Heart left ventricle (tissue), 13 donors: ENCODE data around the gene COPE.

Experiments used
- CTCF ChIP-seq, 12 donors: fragments of 200-600 bp; sonication (generic) in 4 of 12; IDR thresholded peaks; one replicate each; pipeline versions ENCODE4 v1.5.0 to v1.8.0; 2018 to 2022; ENCODE audit warnings: antibody characterized with exemption in 12 of 12, mild to moderate bottlenecking in 5 of 12
- POLR2A ChIP-seq, 2 donors: fragments of 450-650 bp; IDR thresholded peaks; one replicate each; pipeline ENCODE4 v1.6.1; 2017; ENCODE audit warnings: antibody characterized with exemption in 2 of 2, mild to moderate bottlenecking in 2 of 2, moderate library complexity in 2 of 2
- donor health status: ischemic (EF 13 %, LVEDD 7.1; RV severe dilation, severe dysfunction).
- donor health status: DM: no; HTN: yes; CAD: no.
- donor health status: DM: no; HTN: no; CAD: no.
- donor health status: ischemic (EF 25% LVEDD 6.9; RV normal size, moderate dysfunction).
- donor health status: ischemic (EF 25% LVEDD 5.7; RV mildly dilated, moderate dysfunction).
- donor health status: ischemic (EF 35%, LVEDD 5.7; RV mildly dilated, moderate dysfunction).
- donor health status: nonischemic (EF 11% LVEDD 7.7; RV severe dilation, severe dysfunction).
- donor health status: DM: yes; HTN: yes; CAD: no.
- donor health status: PGD.
- donor health status: ischemic (EF 29% LVEDD 5.4; RV normal size, mild dysfunction).
- donor health status: nonischemic (EF 23%, LVEDD 6.1; RV moderate dilation, normal function).

- TF ChIP-seq CTCF (IDR thresholded peaks at IDR 0.05) (no peak), POLR2A (IDR thresholded peaks at IDR 0.05) (no peak)
Measured at GRCh38 chr19:18867751-18868150, 51.4 kb downstream of the COPE start.
